ENCODE data around the gene UEVLD. TPM values are rescaled to one million over a fixed set of nuclear protein-coding genes. Genes with fewer than 3 reads are reported as not detected.
A peak's percentile ranks its signal among the peaks of the same experiment; 100 is the strongest.

Gene UEVLD
- total RNA-seq, 4 donors from 2014 or later: 9.6 to 25.8 (median 15.8) TPM

GRCh38 chr11:18536209-18536608, 52.3 kb downstream of the UEVLD start:
- WGBS, 2 donors: 89 to 95% methylated on average over 1 of the region's 1 CpG
- Histone ChIP-seq H3K4me3 (no peak overlapping the region), H3K4me1 (no peaks in the 10 kb centered on the region), H3K27ac (no peak overlapping the region), H3K27me3 (no peaks in the 10 kb centered on the region), H3K9me3 (no peaks in the 10 kb centered on the region), H3K36me3 (peaks cover 0 to 56% (median 0%) of the 10 kb centered on the region in 3 donors)
- no peak for DNase-seq (ENCODE audit: low spot score in 2 of 2)
- TF ChIP-seq POLR2A (IDR thresholded peaks at IDR 0.05) (no peak), EP300 (IDR thresholded peaks at IDR 0.05) (no peak), CTCF (IDR thresholded peaks at IDR 0.05) (no peak)

- H3K4me1 ChIP-seq: no peaks in the 10 kb centered on the region
Measured at GRCh38 chr11:18534245-18534644, 54.3 kb downstream of the UEVLD start.

GRCh38 chr11:18533365-18533764, 55.2 kb downstream of the UEVLD start:
- Histone ChIP-seq H3K27me3 (no peaks in the 10 kb centered on the region), H3K27ac (no peak overlapping the region), H3K4me3 (no peak overlapping the region), H3K36me3 (peaks cover 0 to 57% (median 0%) of the 10 kb centered on the region in 3 donors), H3K9me3 (no peaks in the 10 kb centered on the region), H3K4me1 (peaks cover 0 to 8% (median 0%) of the 10 kb centered on the region in 4 donors)
- 89 to 90% methylated on average over 3 of the region's 3 CpGs for WGBS, 2 donors
- no peak for DNase-seq (ENCODE audit: low spot score in 2 of 2)
- no peak for TF ChIP-seq CTCF (IDR thresholded peaks at IDR 0.05)
- no peak for TF ChIP-seq POLR2A (IDR thresholded peaks at IDR 0.05)
- TF ChIP-seq EP300 (IDR thresholded peaks at IDR 0.05): no peak

More at GRCh38 chr11:18534245-18534644, 54.3 kb downstream of the UEVLD start:
- H3K36me3 ChIP-seq: peaks cover 0 to 57% (median 0%) of the 10 kb centered on the region in 3 donors
- H3K27ac ChIP-seq: no peak overlapping the region
- 86 to 89% methylated on average over 1 of the region's 1 CpG for WGBS, 2 donors
- no peak for TF ChIP-seq POLR2A (IDR thresholded peaks at IDR 0.05)
- no peak for TF ChIP-seq EP300 (IDR thresholded peaks at IDR 0.05)
- no peak for TF ChIP-seq CTCF (IDR thresholded peaks at IDR 0.05)
- no peak overlapping the region for H3K4me3 ChIP-seq
- H3K27me3 ChIP-seq: no peaks in the 10 kb centered on the region
- no peaks in the 10 kb centered on the region for H3K9me3 ChIP-seq
- DNase-seq (ENCODE audit: low spot score in 2 of 2): no peak

- H3K27me3 ChIP-seq: no peaks in the 10 kb centered on the region
- H3K9me3 ChIP-seq: no peaks in the 10 kb centered on the region
- TF ChIP-seq POLR2A (IDR thresholded peaks at IDR 0.05): no peak
- TF ChIP-seq EP300 (IDR thresholded peaks at IDR 0.05): no peak
- no peak for TF ChIP-seq CTCF (IDR thresholded peaks at IDR 0.05)
- H3K4me3 ChIP-seq: peak overlapping the region; percentile 69 to 95 (median 90)
- no peak for DNase-seq (ENCODE audit: low spot score in 2 of 2)
- peaks cover 0 to 52% (median 2%) of the 10 kb centered on the region in 4 donors for H3K4me1 ChIP-seq
- peak overlapping the region; percentile 79 to 99 (median 96) for H3K27ac ChIP-seq
- 27 to 30% methylated on average over 5 of the region's 5 CpGs for WGBS, 2 donors
- peaks cover 0 to 24% (median 0%) of the 10 kb centered on the region in 3 donors for H3K36me3 ChIP-seq
Measured at GRCh38 chr11:18527512-18527911, 61.0 kb downstream of the UEVLD start.

GRCh38 chr11:18526521-18527296, 61.8 kb downstream of the UEVLD start, which contains the start of gene TSG101:
Gene TSG101, minus strand, starts transcription at chr11:18526942. Its CDS starts 126 bp downstream, at chr11:18526816.
- H3K27ac ChIP-seq: peak within 1 kb of the TSS; percentile 79 to 99 (median 96)
- TF ChIP-seq POLR2A (IDR thresholded peaks at IDR 0.05) (peak; percentile 44 to 83), EP300 (IDR thresholded peaks at IDR 0.05) (peak; percentile 92 to 97), CTCF (IDR thresholded peaks at IDR 0.05) (no peak)
- peaks cover 0 to 56% (median 2%) of the 10 kb centered on the region in 4 donors for H3K4me1 ChIP-seq
- 1 to 2% methylated on average over 23 to 56 of the region's 57 CpGs for WGBS, 2 donors
- H3K4me3 ChIP-seq: peak within 1 kb of the TSS; percentile 69 to 95 (median 90)
- peak; percentile 91 to 94 for DNase-seq (ENCODE audit: low spot score in 2 of 2)
- H3K36me3 ChIP-seq: peaks cover 0 to 19% (median 0%) of the 10 kb centered on the region in 3 donors
- no peaks in the 10 kb centered on the region for H3K9me3 ChIP-seq
- H3K27me3 ChIP-seq: no peaks in the 10 kb centered on the region

All from tibial nerve (tissue), 4 donors.